PC-3 (cell line): ENCODE data around the gene ATG4B. TPM values are rescaled to one million over a fixed set of nuclear protein-coding genes. Genes with fewer than 3 reads are reported as not detected.

Experiments used
- ATAC-seq: fragments of 200-7000 bp; cut with Tn5 transposase; 2 replicates; pipeline ENCODE4 v1.9.1; 2020; ENCODE audit warnings: mild to moderate bottlenecking, moderate library complexity
- BruUV-seq: library from RNA; stranded (reverse); fragments of 400-500 nt; replicated peaks from 2 replicates; lab custom pipeline; 2021; lab: Mats Ljungman, UMichigan
- CTCF ChIA-PET: fragments of 300-600 bp; sonication (Branson Sonifier 250); formaldehyde crosslinking; loops from one replicate; lab custom pipeline; 2022; ENCODE audit warnings: antibody characterized with exemption; lab: Charles Lee
- POLR2A ChIA-PET: fragments of 300-600 bp; sonication (Branson Sonifier 250); formaldehyde crosslinking; loops from one replicate; lab custom pipeline; 2022; ENCODE audit warnings: antibody characterized with exemption; ENCODE audit not compliant: unreplicated experiment; lab: Charles Lee
- DNase-seq: peaks from one replicate; pipeline ENCODE4 v3.0.0-alpha.2; 2015
- H2AFZ ChIP-seq: fragments of 300-600 bp; sonication (generic); 2 replicates; pipeline ENCODE4 v1.6.0; 2016; ENCODE audit warnings: antibody characterized with exemption, low read length
- H3F3A ChIP-seq: fragments of 300-600 bp; sonication (generic); one replicate; pipeline ENCODE4 v1.6.0; 2017; ENCODE audit warnings: antibody characterized with exemption, low read length, control low read depth, mild to moderate bottlenecking; ENCODE audit not compliant: unreplicated experiment
- H3K27ac ChIP-seq: fragments of 300-600 bp; sonication (generic); 2 replicates; pipeline ENCODE4 v1.5.1; 2016; ENCODE audit warnings: mild to moderate bottlenecking, low read length
- H3K27me3 ChIP-seq: fragments of 300-600 bp; sonication (generic); 2 replicates; pipeline ENCODE4 v1.6.1; 2016; ENCODE audit warnings: low read length, mixed read lengths
- H3K36me3 ChIP-seq: fragments of 300-600 bp; sonication (generic); 2 replicates; pipeline ENCODE4 v1.6.1; 2016; ENCODE audit warnings: low read depth, mixed run types, low read length, mixed read lengths
- H3K4me1 ChIP-seq: fragments of 300-600 bp; sonication (generic); 2 replicates; pipeline ENCODE4 v1.5.1; 2016; ENCODE audit warnings: low read length; ENCODE audit not compliant: insufficient read depth
- H3K4me2 ChIP-seq: fragments of 300-600 bp; sonication (generic); 2 replicates; pipeline ENCODE4 v1.6.0; 2016; ENCODE audit warnings: low read length
- H3K4me3 ChIP-seq: fragments of 300-600 bp; sonication (generic); 2 replicates; pipeline ENCODE4 v1.5.1; 2016; ENCODE audit warnings: mild to moderate bottlenecking, low read length, mixed read lengths
- H3K79me2 ChIP-seq: fragments of 300-600 bp; sonication (generic); 2 replicates; pipeline ENCODE4 v1.6.1; 2017; ENCODE audit warnings: low read length, mixed read lengths
- H3K9ac ChIP-seq: fragments of 300-600 bp; sonication (generic); 2 replicates; pipeline ENCODE4 v1.6.0; 2016; ENCODE audit warnings: mild to moderate bottlenecking, low read length
- H3K9me2 ChIP-seq: fragments of 300-600 bp; sonication (generic); replicated peaks from 2 replicates; pipeline ENCODE4 v1.6.1; 2016; ENCODE audit warnings: mixed run types, low read length, mixed read lengths
- H3K9me3 ChIP-seq: fragments of 300-600 bp; sonication (generic); 2 replicates; pipeline ENCODE4 v1.6.1; 2016; ENCODE audit warnings: low read length, mixed read lengths
- H4K20me1 ChIP-seq: fragments of 300-600 bp; sonication (generic); 2 replicates; pipeline ENCODE4 v1.6.1; 2016; ENCODE audit warnings: low read length, mixed read lengths
- EZH2 ChIP-seq: fragments of 300-600 bp; sonication (generic); IDR thresholded peaks from one replicate; pipeline ENCODE4 v1.6.1; 2017; ENCODE audit warnings: antibody characterized with exemption, mild to moderate bottlenecking, low read length; ENCODE audit not compliant: unreplicated experiment
- EZH2phosphoT487 ChIP-seq: fragments of 300-600 bp; sonication (generic); IDR thresholded peaks from 2 replicates; pipeline ENCODE4 v1.6.1; 2018; ENCODE audit warnings: mild to moderate bottlenecking, antibody characterized with exemption, low read length, borderline replicate concordance
- intact Hi-C: fragments of 100-400 bp; cut with micrococcal nuclease; formaldehyde crosslinking; loops from 2 replicates; pipeline ENCODE4 v1.9.0; 2023
- total RNA-seq: library from RNA; depleted of rRNA; stranded (reverse); fragments of >200 nt; gene quantifications from 2 replicates; pipeline ENCODE4 v1.2.3, GENCODE V29; 2014
- TF ChIP-seq, protein P1 (sequence below): fragments of 300-600 bp; sonication (generic); conservative IDR thresholded peaks from 2 replicates; pipeline ENCODE4 v1.5.1; 2017; ENCODE audit warnings: antibody characterized with exemption, low read depth, mild to moderate bottlenecking, low read length

The ATG4B gene
- total RNA-seq, 1 experiment from 2014 or later: 83.0 TPM

DNA sequence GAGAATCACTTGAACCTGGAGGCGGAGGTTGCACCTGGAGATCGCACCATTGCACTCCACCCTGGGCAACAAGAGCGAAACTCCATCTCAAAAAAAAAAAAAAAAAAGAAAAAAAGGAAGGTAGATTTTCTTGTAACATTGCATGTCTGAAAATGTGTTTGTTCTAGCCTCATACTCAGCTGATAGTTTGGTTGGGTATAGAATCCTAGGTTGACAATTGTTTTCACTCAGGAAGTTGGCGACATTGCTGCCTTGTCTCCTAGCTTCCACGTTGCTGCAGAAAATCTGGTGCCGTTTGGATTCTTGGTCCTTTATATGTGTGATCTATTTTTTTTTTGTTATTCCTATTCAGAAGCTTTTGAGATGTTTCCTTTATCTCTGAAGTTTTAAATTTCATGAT lies 69.0 kb downstream of the ATG4B start:
- CTCF ChIA-PET: no interaction called here
- POLR2A ChIA-PET: no interaction called here
- no peak for DNase-seq
- H3K27me3 ChIP-seq: no peaks in the 10 kb centered on the region
- no peaks in the 10 kb centered on the region for H3F3A ChIP-seq
- H3K9ac ChIP-seq: no peak overlapping the region
- TF ChIP-seq EZH2 (no peak), EZH2phosphoT487 (no peak)
- TF ChIP-seq, protein P1, sequence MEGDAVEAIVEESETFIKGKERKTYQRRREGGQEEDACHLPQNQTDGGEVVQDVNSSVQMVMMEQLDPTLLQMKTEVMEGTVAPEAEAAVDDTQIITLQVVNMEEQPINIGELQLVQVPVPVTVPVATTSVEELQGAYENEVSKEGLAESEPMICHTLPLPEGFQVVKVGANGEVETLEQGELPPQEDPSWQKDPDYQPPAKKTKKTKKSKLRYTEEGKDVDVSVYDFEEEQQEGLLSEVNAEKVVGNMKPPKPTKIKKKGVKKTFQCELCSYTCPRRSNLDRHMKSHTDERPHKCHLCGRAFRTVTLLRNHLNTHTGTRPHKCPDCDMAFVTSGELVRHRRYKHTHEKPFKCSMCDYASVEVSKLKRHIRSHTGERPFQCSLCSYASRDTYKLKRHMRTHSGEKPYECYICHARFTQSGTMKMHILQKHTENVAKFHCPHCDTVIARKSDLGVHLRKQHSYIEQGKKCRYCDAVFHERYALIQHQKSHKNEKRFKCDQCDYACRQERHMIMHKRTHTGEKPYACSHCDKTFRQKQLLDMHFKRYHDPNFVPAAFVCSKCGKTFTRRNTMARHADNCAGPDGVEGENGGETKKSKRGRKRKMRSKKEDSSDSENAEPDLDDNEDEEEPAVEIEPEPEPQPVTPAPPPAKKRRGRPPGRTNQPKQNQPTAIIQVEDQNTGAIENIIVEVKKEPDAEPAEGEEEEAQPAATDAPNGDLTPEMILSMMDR: no peak
- no peak overlapping the region for H2AFZ ChIP-seq
- H3K27ac ChIP-seq: no peak overlapping the region
- intact Hi-C loops: no loop called here
- peaks cover 20% of the 10 kb centered on the region for H3K79me2 ChIP-seq
- BruUV-seq: no TSS peak
- peaks cover 5% of the 10 kb centered on the region; the same call in 1 of the 2 replicates for H3K4me1 ChIP-seq
- no peak overlapping the region for H3K4me3 ChIP-seq
- no peaks in the 10 kb centered on the region for H3K9me3 ChIP-seq
- H3K9me2 ChIP-seq: no peaks in the 10 kb centered on the region
- peaks cover 28% of the 10 kb centered on the region for H3K36me3 ChIP-seq
- no peak for ATAC-seq
- no peak overlapping the region for H3K4me2 ChIP-seq
- H4K20me1 ChIP-seq: no peaks in the 10 kb centered on the region

- no peak overlapping the region for H2AFZ ChIP-seq
- ChIA-PET CTCF (no interaction called here), POLR2A (no interaction called here)
- H3K27ac ChIP-seq: no peak overlapping the region
- no peaks in the 10 kb centered on the region for H3F3A ChIP-seq
- H3K9me2 ChIP-seq: no peaks in the 10 kb centered on the region
- no peak for DNase-seq
- TF ChIP-seq, protein P1: no peak
- TF ChIP-seq EZH2phosphoT487: no peak
- TF ChIP-seq EZH2: no peak
- no peaks in the 10 kb centered on the region for H3K27me3 ChIP-seq
- H3K36me3 ChIP-seq: peaks cover 33% of the 10 kb centered on the region
- no peak overlapping the region for H3K4me3 ChIP-seq
- H3K9me3 ChIP-seq: no peaks in the 10 kb centered on the region
- BruUV-seq: no TSS peak
- intact Hi-C loops: no loop called here
- ATAC-seq: no peak
- no peaks in the 10 kb centered on the region for H4K20me1 ChIP-seq
- H3K79me2 ChIP-seq: peaks cover 7% of the 10 kb centered on the region
- no peaks in the 10 kb centered on the region for H3K4me1 ChIP-seq
- H3K9ac ChIP-seq: no peak overlapping the region
- no peak overlapping the region for H3K4me2 ChIP-seq
Observed at GRCh38 chr2:241708879-241709278, 71.4 kb downstream of the ATG4B start.

GRCh38 chr2:241719093-241719492 lies 81.6 kb downstream of the ATG4B start:
- no peaks in the 10 kb centered on the region for H3K9me3 ChIP-seq
- no peaks in the 10 kb centered on the region for H3K79me2 ChIP-seq
- H3K4me2 ChIP-seq: no peak overlapping the region
- H3K4me1 ChIP-seq: no peaks in the 10 kb centered on the region
- ChIA-PET CTCF (no interaction called here), POLR2A (no interaction called here)
- no peak overlapping the region for H3K9ac ChIP-seq
- no peaks in the 10 kb centered on the region for H3K9me2 ChIP-seq
- intact Hi-C loops: no loop called here
- BruUV-seq: no TSS peak
- H4K20me1 ChIP-seq: no peaks in the 10 kb centered on the region
- H3K4me3 ChIP-seq: no peak overlapping the region
- ATAC-seq (no peak), DNase-seq (no peak)
- no peak overlapping the region for H2AFZ ChIP-seq
- no peak overlapping the region for H3K27ac ChIP-seq
- H3K27me3 ChIP-seq: no peaks in the 10 kb centered on the region
- no peaks in the 10 kb centered on the region for H3F3A ChIP-seq
- TF ChIP-seq EZH2phosphoT487 (no peak), EZH2 (no peak)
- TF ChIP-seq, protein P1: no peak
- peaks cover 21% of the 10 kb centered on the region for H3K36me3 ChIP-seq
